AG10803 (cell line): ENCODE measurements around the gene ZFP36.
"Not testable (repeated sequence)": the region's sequence is repeated elsewhere in the genome, so short reads cannot be mapped to it uniquely, and the experiment has no call there.

Source experiments
- DNase-seq: peaks from one replicate; pipeline ENCODE4 v3.0.0; 2010; ENCODE audit warnings: low read depth
- H3K4me3 ChIP-seq: 2 replicates; pipeline ENCODE4 v1.5.1; 2011; ENCODE audit warnings: mild to moderate bottlenecking, low read length, control low read depth
- TF ChIP-seq, protein P1 (sequence below): conservative IDR thresholded peaks from 2 replicates; pipeline ENCODE4 v1.5.1; 2011; ENCODE audit warnings: mild to moderate bottlenecking, low read length, control low read depth, inconsistent platforms

The ZFP36 gene

DNA sequence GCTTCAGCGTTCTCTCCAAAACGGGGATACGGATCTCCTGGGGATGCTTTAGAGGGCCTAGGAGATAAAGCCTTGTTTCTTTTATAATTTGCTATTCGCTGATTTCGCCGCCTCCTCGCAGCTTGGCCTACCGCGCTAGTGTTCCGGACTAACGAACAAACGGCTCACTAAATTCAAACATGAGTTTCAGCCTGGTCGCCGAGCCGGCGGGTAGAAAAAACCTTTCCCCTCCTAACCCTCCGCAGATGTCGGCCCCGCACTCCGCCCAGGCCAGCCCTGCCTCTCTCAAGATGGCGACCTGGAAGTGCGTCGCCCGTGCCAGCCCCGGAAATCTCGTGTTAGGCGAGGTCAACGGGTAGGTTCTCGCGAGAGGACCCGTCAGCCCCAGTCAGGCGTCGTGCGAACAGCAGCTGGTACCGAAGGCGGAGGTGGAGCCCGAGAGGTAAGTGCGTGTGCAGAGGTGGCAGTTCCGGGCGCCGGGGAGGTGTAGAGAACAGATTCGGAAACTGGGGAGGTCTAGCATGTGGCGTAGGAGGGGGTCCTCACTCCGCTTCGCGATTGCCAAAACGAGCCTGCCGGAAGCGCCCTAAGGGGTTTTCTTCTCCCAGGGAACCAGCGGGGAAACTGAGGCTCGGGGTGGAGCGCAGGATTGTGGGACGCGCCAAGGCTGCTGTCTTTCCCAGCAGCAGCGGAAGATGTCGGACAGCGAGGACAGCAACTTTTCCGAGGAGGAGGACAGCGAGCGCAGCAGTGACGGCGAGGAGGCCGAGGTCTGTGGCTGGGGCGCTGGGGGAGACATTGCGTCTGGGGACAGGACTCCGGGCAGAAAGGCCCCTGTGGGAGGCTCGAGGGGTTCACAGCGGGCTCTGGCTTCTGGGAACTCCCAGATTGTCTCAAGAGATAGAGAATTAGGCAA lies 38.8 kb downstream of the ZFP36 start, which contains the start of gene SUPT5H:
TSS of gene SUPT5H (plus strand) at position 387 of the 916 bp plus-strand sequence. CDS start at position 696, 309 bp downstream.
- DNase-seq, result peak; percentile 97
- peak within 1 kb of the TSS; percentile 100 for H3K4me3 ChIP-seq
- TF ChIP-seq, protein P1, sequence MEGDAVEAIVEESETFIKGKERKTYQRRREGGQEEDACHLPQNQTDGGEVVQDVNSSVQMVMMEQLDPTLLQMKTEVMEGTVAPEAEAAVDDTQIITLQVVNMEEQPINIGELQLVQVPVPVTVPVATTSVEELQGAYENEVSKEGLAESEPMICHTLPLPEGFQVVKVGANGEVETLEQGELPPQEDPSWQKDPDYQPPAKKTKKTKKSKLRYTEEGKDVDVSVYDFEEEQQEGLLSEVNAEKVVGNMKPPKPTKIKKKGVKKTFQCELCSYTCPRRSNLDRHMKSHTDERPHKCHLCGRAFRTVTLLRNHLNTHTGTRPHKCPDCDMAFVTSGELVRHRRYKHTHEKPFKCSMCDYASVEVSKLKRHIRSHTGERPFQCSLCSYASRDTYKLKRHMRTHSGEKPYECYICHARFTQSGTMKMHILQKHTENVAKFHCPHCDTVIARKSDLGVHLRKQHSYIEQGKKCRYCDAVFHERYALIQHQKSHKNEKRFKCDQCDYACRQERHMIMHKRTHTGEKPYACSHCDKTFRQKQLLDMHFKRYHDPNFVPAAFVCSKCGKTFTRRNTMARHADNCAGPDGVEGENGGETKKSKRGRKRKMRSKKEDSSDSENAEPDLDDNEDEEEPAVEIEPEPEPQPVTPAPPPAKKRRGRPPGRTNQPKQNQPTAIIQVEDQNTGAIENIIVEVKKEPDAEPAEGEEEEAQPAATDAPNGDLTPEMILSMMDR, result no peak

DNA sequence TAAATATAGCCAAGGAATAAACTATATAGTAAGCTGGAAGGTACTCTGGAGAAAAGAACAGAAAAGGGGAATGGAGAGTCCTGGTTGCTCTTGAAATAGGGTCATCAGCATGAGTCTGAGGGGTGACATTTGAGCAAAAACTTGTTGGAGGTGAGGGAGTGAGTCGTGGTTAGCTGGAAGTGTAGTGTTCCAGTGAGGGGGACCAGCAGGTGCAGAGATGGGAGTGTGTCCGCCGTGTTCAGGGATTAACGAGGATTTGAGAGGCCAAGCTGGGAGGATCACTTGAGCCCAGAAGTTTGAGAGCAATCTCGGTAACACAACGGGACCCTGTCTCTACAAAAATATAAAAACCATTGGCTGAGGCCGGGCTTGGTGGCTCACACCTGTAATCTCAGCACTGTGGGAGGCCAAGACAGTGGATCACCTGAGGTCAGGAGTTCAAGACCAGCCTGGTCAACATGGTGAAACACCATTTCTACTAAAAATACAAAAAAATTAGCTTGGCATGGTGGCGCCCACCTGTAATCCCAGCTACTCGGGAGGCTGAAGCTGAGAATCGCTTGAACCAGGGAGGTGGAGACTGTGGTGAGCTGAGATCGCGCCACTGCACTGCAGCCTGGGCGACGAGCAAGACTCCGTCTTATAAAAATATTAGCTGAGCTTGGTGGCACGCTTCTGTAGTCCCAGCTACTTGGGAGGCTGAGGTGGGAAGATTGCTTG lies 39.9 kb downstream of the ZFP36 start:
- TF ChIP-seq, protein P1, result no peak
- peak overlapping the region; percentile 100 for H3K4me3 ChIP-seq
- no peak for DNase-seq

DNA sequence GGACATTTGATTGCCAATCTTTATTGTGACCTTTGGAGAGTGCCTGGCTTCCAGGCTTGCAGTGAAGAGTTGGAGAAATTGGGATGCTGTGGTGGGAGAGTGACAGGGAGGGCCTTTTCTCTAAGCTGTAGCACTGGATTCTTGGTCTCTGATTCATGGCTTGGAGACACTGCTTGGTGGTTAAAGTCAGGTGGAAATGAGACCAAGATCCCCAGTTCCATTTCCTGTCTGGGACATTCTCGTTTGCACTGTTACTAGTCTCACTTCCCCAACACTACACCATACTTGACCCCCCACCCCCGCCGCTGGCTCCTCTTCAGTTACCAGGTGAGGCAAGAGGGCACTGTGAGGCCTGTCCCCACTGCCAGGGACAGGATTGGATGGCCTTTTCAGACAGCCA lies 41.6 kb downstream of the ZFP36 start:
- TF ChIP-seq, protein P1, result no peak
- DNase-seq, result peak; percentile 49

DNA sequence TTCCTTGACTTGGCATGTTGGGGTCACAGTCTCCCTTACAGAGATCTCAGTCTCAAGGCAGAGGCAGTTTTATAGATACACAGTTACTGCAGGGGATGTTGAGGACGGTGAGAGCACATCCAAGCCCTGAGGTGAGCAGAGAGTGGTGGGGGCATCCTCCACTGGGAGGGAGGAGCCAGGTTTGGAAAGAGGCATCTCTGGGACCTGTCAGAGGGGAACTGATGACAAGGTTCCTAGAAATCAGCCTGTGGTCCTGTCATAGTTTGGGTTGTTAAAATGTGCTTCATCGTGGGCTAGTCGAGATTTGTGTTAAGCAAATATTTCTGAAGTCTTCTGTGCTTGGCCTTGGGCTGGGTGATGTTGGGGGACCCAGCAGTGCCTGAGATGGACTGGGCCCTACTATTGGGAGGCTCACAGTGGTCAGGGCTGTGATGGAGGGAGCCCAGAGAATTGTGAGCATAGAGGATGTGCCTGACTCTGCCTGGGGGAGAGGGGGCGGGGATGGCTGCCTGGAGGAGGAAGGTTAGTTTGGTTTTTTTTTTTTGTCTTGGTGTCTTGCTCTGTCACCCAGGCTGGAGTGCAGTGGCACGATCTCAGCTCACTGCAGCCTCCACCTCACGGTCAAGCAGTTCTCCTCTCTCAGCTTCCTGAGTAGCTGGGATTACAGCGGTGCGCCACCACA lies 42.6 kb downstream of the ZFP36 start:
- TF ChIP-seq, protein P1, result no peak
- no peak overlapping the region for H3K4me3 ChIP-seq

More for the DNA sequence above, 41.6 kb downstream of the ZFP36 start:
- H3K4me3 ChIP-seq, result no peak overlapping the region

DNA sequence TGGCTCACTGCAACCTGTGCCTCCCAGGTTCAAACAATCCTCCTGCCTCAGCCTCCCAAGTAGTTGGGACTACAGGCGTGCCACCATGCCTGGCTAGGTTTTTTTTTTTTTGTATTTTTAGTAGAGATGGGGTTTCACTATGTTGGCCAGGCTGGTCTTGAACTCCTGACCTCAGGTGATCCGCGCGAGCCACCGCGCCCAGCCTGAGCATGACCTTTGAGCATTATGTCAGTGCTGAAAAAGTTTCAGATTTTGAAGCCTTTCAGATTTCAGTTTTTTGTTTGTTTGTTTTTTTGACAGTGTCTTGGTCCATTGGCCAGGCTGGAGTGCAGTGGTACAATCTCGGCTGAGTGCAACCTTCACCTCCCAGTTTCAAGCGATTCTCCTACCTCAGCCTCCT lies 44.6 kb downstream of the ZFP36 start:
- DNase-seq, H3K4me3 ChIP-seq: not testable (repeated sequence)

More for the DNA sequence above, 42.6 kb downstream of the ZFP36 start:
- no peak for DNase-seq
